ENCODE measurements around the gene PGAM1. TPM values are rescaled to one million over a fixed set of nuclear protein-coding genes. Genes with fewer than 3 reads are reported as not detected.
A peak's percentile ranks its signal among the peaks of the same experiment; 100 is the strongest.
"Not testable (repeated sequence)": the region's sequence is repeated elsewhere in the genome, so short reads cannot be mapped to it uniquely, and the experiment has no call there.

The PGAM1 gene
- polyA plus RNA-seq, 1 donor: 160 TPM

GRCh38 chr10:97454330-97455036, 28.5 kb downstream of the PGAM1 start:
- DNase-seq: no peak

- DNase-seq: no peak
Measured at GRCh38 chr10:97456034-97456685, 30.2 kb downstream of the PGAM1 start.

DNA sequence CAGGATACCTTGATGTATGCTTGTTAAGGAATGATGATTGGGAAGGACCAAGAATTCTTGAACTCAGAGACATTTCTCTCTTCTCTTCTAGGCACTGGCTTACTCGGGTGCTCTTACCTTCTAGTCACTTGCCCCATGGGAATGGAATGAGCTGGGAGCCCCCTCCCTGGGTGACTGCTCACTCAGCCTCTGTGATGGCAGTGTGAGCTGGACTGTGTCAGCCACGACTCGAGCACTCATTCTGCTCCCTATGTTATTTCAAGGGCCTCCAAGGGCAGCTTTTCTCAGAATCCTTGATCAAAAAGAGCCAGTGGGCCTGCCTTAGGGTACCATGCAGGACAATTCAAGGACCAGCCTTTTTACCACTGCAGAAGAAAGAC, 30.7 kb downstream of the PGAM1 start:
- no peak for DNase-seq

DNA sequence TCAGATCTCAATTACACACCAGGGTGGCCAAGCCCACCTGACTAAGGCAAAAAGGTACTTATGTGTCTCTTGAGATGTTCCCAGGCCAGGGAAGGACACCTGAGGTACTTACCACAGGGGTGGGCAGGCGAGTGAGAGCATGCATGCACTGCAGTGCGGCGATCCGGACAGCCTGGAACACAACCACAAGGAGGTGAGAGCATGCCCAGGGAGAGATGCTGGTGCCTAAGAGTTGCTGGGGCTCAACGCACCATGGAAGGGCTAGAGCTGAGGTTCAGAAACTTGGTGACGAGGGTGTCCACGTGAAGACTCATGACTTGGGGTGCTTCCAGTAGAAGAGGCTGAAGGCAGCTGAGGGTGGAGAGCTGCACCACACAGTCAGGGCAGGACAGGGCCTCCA, 33.1 kb downstream of the PGAM1 start:
- DNase-seq: no peak

- DNase-seq: no peak
Measured at GRCh38 chr10:97459933-97460332, 33.9 kb downstream of the PGAM1 start.

DNA sequence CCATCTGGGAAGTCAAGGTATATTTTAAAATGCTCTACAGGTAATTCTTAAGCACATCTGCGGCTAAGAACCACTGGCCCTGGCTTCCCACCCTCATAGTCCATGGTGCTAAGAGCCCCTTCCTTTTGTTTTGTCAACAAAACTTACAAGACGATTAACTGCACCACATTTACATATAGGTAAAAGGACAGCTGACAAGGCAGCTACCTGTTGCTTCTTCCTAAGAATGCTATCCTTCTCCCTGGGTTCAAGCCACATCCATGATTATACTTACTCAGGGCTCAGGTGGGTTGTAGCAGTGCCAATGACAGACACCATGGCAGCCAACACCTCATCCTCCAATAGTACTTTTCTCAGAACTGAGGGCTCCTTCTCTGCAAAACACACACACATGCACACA, 36.3 kb downstream of the PGAM1 start:
- no peak for DNase-seq

DNA sequence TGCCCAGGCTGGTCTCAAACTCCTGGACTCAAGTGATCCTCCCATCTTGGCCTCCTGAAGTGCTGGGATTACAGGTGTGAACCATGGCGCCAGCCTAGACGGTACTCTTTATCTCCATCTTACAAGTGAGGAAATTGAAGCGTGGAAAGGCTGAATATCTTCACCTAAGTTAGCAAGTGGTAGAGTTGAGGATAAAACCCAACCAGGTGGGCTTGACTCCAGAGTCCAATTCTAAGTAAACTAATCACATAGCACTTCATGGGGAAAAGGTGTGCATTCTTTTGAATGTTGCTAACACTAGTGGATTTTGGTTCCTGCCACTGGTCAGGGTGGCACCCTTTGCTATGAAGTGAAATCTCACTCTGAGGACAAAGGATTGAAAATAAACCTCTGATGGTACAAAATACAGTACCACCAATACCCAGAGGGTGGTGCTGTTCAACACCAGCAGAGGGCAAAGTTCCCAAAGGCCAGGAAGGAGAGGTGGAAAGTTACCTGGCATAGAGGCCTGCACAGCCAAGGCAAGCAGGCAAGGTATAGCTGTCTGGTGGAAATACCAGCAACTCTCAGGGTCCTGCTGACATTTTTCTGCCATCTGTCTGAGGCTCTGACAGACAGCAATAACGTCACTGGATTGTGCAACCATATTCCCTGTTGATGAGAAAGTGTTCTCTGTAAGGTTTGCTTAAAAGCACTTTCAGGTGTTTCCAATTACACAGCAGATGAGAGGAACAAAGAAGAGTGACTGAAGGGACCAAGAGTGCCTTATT, 37.6 kb downstream of the PGAM1 start:
- peak; percentile 49 for DNase-seq

DNA sequence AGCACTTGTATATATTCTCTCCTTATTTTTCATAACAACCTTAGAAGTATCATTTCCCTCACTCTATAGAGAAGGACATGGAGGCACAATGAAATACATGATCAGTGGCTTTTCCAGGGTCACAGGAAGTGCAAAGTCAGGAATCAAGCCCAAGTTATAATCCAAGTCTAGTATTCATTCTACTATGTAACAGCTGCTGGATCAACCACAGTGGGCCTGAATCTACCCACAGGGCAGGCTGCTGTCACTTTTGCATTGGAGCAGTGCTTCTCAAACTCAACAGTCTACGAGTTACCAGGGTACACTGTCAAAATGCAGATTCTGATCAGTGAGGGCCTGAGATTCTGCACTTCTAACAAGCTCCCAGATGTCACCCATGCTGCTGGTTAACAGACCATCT, 38.2 kb downstream of the PGAM1 start:
- no peak for DNase-seq

DNA sequence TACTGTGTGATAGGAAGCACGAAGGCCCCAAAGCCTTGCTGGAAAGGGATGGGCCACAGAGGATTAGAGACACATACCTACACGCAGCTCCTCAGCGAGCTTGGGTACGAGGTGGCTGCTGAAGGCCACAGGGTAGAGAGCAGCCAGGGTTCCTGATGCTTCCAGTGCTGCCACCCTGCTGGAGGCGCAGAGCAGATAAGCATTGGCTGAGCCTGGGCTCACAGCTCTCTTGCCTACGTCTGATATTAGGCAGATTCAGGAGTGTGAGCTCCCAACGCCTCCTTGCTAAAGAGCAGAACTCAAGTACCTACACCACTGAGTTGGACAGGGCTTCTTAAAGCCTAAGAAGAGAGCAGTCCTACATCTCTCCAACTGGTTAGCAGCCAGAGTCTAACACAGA, 40.0 kb downstream of the PGAM1 start:
- DNase-seq: no peak

DNA sequence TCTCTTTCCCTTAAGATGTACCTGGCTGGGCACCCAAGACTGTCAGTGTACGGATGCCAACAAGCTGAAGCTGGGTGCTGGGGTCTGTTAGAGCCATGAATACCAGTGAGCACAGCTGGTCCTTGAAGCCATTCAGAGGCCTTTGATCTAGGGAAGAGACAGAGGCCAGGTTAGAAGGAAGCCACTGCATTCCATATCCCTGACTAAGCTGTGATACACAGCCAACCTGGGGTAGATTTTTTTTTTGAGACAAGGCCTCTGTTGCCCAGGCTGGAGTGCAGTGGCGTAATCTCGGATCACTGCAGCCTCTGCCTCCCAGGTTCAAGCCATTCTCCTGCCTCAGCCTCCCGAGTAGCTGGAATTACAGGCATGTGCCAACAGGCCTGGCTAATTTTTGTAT, 40.8 kb downstream of the PGAM1 start:
- DNase-seq: no peak

DNA sequence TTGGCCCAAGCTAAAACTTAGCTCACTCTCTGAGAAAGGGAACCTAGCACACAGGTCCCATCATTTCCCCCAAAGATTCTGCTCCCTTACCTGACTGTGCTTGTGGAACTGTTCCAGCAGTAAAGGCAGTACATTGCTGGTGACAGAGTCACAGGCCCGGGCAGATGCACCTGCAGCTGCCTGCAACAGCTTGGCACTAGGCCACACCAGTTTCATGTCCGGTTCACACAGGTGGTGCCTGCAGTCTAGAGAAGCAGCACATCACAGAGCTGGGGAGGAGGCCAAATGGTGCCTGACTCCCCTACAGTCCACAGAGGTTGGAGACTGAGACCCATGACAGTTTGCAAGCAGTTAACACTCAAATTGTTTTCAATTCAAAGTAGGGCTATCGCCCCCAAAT, 42.2 kb downstream of the PGAM1 start:
- no peak for DNase-seq

DNA sequence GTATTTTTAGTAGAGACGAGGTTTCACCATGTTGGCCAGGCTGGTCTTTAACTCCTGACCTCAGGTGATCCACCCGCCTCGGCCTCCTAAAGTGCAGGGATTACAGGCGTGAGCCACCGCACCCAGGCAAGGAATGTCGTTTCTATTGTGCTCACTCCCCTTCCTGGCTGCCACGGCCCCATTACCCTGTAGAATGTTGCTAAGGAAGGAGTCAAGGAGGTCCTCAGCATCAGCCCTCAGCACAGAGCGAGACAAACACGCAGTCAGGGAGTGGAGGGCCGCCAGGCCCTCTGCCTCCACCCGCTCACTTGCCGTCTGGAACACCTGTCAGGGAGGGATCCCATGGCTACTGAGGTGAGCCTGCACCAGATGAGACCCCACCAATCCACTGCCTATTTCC, 42.8 kb downstream of the PGAM1 start:
- not testable (repeated sequence) for DNase-seq

DNA sequence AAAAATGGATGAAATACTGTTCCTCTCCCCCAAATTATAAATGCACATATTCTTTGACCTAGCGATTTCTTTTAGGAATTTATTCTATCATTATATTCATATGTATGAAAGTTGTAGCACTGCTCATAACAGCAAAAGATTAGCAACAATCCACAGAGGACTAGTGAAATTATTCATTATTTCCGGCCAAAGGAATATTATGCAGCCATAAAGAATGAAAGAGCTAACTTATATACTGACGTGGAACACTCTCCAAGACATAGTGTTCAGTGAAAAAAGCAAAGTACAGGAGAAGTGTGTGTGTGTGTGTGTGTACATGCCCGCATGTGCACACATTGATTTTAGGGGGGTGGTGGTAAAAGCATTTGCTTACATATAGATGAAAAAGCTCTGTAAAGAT, 48.9 kb downstream of the PGAM1 start:
- DNase-seq: no peak

- DNase-seq: no peak
Measured at GRCh38 chr10:97475936-97476594, 50.1 kb downstream of the PGAM1 start.

GRCh38 chr10:97479410-97479809, 53.4 kb downstream of the PGAM1 start:
- DNase-seq: not testable (repeated sequence)

- DNase-seq: no peak
Measured at GRCh38 chr10:97479939-97480338, 53.9 kb downstream of the PGAM1 start.

DNA sequence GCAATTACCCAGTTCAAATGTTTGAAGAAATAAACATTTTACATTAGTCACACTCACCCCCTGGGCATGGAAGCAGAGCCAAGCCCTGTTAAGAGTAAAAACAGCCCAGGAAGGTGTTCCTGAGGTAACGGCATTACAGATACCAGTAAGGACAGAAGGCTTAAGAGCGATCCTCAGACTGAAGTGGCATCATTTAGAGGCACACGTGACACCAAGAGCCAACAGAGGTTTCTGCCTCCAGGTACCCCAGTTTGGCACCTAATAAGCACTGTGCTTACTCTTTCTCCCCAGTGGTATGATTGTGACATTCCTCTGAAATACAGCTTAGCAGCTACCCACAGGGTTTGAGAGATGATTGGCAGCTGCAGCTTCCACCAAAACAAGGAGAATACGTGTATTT, 55.1 kb downstream of the PGAM1 start:
- DNase-seq: no peak

GRCh38 chr10:97482381-97482780, 56.4 kb downstream of the PGAM1 start:
- no peak for DNase-seq
